GM10266 (cell line): ENCODE data around the gene SDK1.
"Not testable (repeated sequence)": the region's sequence is repeated elsewhere in the genome, so short reads cannot be mapped to it uniquely, and the experiment has no call there.

Source experiments
- DNase-seq: peaks from one replicate; pipeline ENCODE4 v3.0.0; 2012; ENCODE audit errors: extremely low spot score
- TF ChIP-seq, protein P1 (sequence below): IDR thresholded peaks from 2 replicates; pipeline ENCODE4 v1.5.1; 2012; ENCODE audit warnings: mild to moderate bottlenecking, low read depth; ENCODE audit not compliant: control insufficient read depth, insufficient read depth; ENCODE audit errors: missing control alignments

SDK1 gene

DNA sequence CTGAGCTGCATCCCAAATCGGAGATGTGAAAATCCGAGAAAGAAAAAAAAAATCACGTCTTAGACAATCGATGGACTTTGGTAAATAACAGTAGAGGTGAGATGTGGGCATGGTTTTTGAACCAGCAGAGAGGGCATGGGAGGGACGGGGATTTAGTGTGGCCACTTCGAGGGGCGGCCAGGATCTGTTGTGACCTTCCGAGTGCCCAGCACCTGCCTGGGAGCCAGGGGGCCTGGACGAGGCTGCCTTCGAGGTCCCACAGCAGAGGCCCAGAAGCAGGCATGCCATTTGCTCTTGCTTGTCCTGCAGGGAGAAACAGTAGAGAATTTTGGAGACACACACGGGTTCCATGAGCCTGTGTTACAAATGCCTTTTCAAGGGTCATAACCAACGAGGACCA is 911.3 kb downstream of the SDK1 start:
- no peak for DNase-seq
- TF ChIP-seq, protein P1, sequence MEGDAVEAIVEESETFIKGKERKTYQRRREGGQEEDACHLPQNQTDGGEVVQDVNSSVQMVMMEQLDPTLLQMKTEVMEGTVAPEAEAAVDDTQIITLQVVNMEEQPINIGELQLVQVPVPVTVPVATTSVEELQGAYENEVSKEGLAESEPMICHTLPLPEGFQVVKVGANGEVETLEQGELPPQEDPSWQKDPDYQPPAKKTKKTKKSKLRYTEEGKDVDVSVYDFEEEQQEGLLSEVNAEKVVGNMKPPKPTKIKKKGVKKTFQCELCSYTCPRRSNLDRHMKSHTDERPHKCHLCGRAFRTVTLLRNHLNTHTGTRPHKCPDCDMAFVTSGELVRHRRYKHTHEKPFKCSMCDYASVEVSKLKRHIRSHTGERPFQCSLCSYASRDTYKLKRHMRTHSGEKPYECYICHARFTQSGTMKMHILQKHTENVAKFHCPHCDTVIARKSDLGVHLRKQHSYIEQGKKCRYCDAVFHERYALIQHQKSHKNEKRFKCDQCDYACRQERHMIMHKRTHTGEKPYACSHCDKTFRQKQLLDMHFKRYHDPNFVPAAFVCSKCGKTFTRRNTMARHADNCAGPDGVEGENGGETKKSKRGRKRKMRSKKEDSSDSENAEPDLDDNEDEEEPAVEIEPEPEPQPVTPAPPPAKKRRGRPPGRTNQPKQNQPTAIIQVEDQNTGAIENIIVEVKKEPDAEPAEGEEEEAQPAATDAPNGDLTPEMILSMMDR: no peak

DNA sequence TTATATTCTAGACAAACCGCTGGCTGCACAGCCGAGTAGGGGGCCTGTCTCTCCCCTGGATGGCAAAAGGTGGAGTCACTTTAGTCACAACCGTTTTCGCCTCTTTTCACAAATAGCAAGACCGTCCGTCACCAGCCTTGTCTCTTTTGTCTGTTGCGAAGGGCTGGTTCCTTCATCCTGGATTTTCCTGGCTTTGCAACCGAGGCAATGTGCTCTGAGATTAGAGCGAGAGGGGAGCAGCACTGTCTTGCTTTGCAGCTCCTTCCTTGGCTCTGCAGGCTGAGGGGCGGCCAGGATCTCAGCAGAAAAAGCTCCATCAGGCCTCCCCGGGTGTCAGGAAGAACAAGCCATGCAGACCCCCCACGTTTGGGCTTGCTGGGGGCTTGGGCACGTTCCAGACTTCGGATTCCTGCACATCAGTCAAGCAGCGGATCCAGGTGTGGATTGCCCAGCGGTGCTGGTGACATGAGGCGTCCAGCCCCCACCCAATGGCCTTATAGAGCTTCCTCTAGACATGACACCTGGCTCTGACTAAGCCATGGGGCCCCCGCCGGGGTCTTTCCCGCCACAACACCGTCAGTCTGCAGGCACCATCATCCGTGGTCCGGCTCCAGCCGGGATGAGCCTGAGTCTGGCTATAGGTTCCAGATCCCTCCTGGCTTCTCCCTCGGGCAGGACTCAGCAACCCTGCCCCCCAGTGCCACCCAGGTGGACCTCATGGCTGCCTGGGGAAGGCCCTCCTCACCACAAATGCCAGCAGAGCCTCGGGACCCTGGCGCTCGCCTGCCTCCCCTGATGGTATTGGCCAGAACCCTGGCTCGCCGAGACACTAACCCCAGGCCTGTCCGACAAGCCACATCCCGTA is 913.5 kb downstream of the SDK1 start:
- TF ChIP-seq, protein P1: no peak
- DNase-seq: no peak

GRCh38 chr7:4215176-4215720 is 914.2 kb downstream of the SDK1 start:
- TF ChIP-seq, protein P1: no peak

DNA sequence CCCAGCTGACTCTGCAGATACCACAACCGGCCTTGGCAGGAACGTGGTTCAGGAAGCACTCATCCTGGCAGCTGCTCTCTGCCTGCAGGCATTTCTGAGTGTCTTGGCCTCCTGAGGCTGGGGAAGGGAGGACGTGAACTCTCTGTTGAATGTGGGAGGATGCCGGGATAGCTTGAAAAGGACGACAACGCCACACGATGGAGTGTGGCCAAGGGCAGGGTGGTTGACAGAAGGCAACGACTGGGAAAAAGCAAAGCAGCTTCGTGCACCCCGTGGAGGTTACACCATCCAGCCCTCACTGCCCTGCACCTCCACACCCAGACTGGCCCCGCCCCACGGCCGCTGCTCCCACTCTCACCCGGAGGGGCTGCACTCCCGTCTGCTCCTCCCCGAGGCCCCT is 915.0 kb downstream of the SDK1 start:
- DNase-seq: no peak
- TF ChIP-seq, protein P1: no peak

More at GRCh38 chr7:4215176-4215720, 914.2 kb downstream of the SDK1 start:
- no peak for DNase-seq

DNA sequence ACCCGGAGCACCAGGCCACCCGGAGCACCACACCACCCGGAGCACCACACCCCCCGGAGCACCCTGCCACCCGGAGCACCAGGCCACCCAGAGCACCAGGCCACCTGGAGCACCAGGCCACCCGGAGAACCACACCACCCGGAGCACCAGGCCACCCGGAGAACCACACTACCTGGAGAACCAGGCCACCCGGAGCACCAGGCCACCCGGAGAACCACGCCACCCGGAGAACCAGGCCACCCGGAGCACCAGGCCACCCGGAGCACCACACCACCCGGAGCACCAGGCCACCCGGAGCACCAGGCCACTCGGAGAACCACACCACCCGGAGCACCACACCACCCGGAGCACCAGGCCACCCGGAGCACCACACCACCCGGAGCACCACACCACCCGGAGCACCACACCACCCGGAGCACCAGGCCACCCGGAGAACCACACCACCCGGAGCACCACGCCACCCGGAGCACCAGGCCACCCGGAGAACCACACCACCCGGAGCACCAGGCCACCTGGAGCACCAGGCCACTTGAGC is 916.1 kb downstream of the SDK1 start:
- not testable (repeated sequence) for DNase-seq

- DNase-seq: no peak
- TF ChIP-seq, protein P1: no peak
Measured at GRCh38 chr7:4218481-4218880, 917.4 kb downstream of the SDK1 start.

DNA sequence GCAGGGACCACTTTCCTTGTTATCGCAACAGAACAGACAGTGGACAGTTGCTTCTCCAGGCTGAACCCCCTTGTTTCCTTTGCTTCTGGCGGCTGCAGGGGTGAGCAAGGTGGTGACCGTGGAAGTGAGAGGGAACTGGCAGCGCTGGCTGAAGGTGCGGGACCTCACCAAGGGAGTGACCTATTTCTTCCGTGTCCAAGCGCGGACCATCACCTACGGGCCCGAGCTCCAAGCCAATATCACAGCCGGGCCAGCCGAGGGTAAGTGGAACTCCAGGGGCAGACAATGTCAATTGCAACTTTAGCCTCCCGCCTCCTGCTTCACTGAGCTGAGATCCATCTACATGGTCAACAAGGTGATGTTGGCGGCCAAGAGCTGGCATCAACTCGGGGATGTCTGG is 919.0 kb downstream of the SDK1 start:
- no peak for DNase-seq
- TF ChIP-seq, protein P1: no peak
